ENCODE data around the gene PHF2.

The PHF2 gene

GRCh38 chr9:93578844-93579243 is 2.5 kb downstream of the PHF2 start:
- H3K4me1 ChIP-seq (ENCODE audit: low read length) = peaks cover 6% of the 10 kb centered on the region; the same call in 1 of the 2 replicates

GRCh38 chr9:93579711-93580516 is 3.5 kb downstream of the PHF2 start:
- no peak overlapping the region for H2AFZ ChIP-seq (ENCODE audit: low read length)
- no peaks in the 10 kb centered on the region for H3K27me3 ChIP-seq (replicated peaks; ENCODE audit: insufficient read depth, low read length)
- H3K79me2 ChIP-seq (ENCODE audit: low read length) = peaks cover 83% of the 10 kb centered on the region
- no peaks in the 10 kb centered on the region for H3K9me3 ChIP-seq (replicated peaks; ENCODE audit: insufficient read depth, low read length)
- TF ChIP-seq CTCF (IDR thresholded peaks at IDR 0.05; ENCODE audit: low read length) = no peak
- TF ChIP-seq EZH2 (optimal IDR thresholded peaks at IDR 0.05; ENCODE audit: low read depth, low read length) = no peak
- TF ChIP-seq EZH2phosphoT487 (IDR thresholded peaks at IDR 0.05; ENCODE audit: low read length) = no peak
- no peak for DNase-seq
- H3K27ac ChIP-seq (ENCODE audit: low read length) = no peak overlapping the region
- no peak overlapping the region for H3K9ac ChIP-seq (ENCODE audit: low read length)
- no peaks in the 10 kb centered on the region for H3F3A ChIP-seq (ENCODE audit: insufficient read depth, low read length)
- peaks cover 6% of the 10 kb centered on the region; the same call in 1 of the 2 replicates for H3K4me1 ChIP-seq (ENCODE audit: low read length)
- no peak overlapping the region for H3K4me3 ChIP-seq (ENCODE audit: low read length)
- H4K20me1 ChIP-seq (ENCODE audit: insufficient read depth, low read length) = no peaks in the 10 kb centered on the region; the same call in 1 of the 2 replicates
- H3K4me2 ChIP-seq (ENCODE audit: low read depth, low read length) = no peak overlapping the region
- no peaks in the 10 kb centered on the region for H3K36me3 ChIP-seq (replicated peaks; ENCODE audit: insufficient read depth, low read length)
- no peaks in the 10 kb centered on the region for H3K9me2 ChIP-seq (replicated peaks; ENCODE audit: insufficient read depth, low read length)

More at GRCh38 chr9:93578844-93579243, 2.5 kb downstream of the PHF2 start:
- Histone ChIP-seq H3K27me3 (replicated peaks; ENCODE audit: insufficient read depth, low read length) (no peaks in the 10 kb centered on the region), H3K79me2 (ENCODE audit: low read length) (peaks cover 73% of the 10 kb centered on the region), H3K9me3 (replicated peaks; ENCODE audit: insufficient read depth, low read length) (no peaks in the 10 kb centered on the region), H3K27ac (ENCODE audit: low read length) (no peak overlapping the region), H3K9ac (ENCODE audit: low read length) (no peak overlapping the region), H3K4me2 (ENCODE audit: low read depth, low read length) (no peak overlapping the region), H3K4me3 (ENCODE audit: low read length) (no peak overlapping the region), H3K9me2 (replicated peaks; ENCODE audit: insufficient read depth, low read length) (no peaks in the 10 kb centered on the region), H4K20me1 (ENCODE audit: insufficient read depth, low read length) (no peaks in the 10 kb centered on the region; the same call in 1 of the 2 replicates), H3F3A (ENCODE audit: insufficient read depth, low read length) (peaks cover 6% of the 10 kb centered on the region; the same call in 1 of the 2 replicates), H3K36me3 (replicated peaks; ENCODE audit: insufficient read depth, low read length) (no peaks in the 10 kb centered on the region), H2AFZ (ENCODE audit: low read length) (no peak overlapping the region)
- DNase-seq = no peak
- TF ChIP-seq EZH2 (optimal IDR thresholded peaks at IDR 0.05; ENCODE audit: low read depth, low read length) = no peak

- Histone ChIP-seq H3K79me2 (ENCODE audit: low read length) (peaks cover 84% of the 10 kb centered on the region), H3K9ac (ENCODE audit: low read length) (no peak overlapping the region)
These were observed 4.4 kb downstream of the PHF2 start for GRCh38 chr9:93580654-93581380.

GRCh38 chr9:93582115-93582514 is 5.7 kb downstream of the PHF2 start:
- H3K4me2 ChIP-seq (ENCODE audit: low read depth, low read length) = no peak overlapping the region
- no peaks in the 10 kb centered on the region for H3K27me3 ChIP-seq (replicated peaks; ENCODE audit: insufficient read depth, low read length)
- peaks cover 96% of the 10 kb centered on the region for H3K79me2 ChIP-seq (ENCODE audit: low read length)
- DNase-seq = no peak
- 0 out of 2 replicates have a peak, but pooled peaks cover 3% of the 10 kb centered on the region for H3K4me1 ChIP-seq (ENCODE audit: low read length)
- no peak overlapping the region for H2AFZ ChIP-seq (ENCODE audit: low read length)
- TF ChIP-seq EZH2 (optimal IDR thresholded peaks at IDR 0.05; ENCODE audit: low read depth, low read length) (no peak), CTCF (IDR thresholded peaks at IDR 0.05; ENCODE audit: low read length) (no peak), EZH2phosphoT487 (IDR thresholded peaks at IDR 0.05; ENCODE audit: low read length) (no peak)
- H3K36me3 ChIP-seq (replicated peaks; ENCODE audit: insufficient read depth, low read length) = no peaks in the 10 kb centered on the region
- H3K9me3 ChIP-seq (replicated peaks; ENCODE audit: insufficient read depth, low read length) = no peaks in the 10 kb centered on the region
- no peak overlapping the region for H3K27ac ChIP-seq (ENCODE audit: low read length)
- no peaks in the 10 kb centered on the region for H3F3A ChIP-seq (ENCODE audit: insufficient read depth, low read length)
- no peaks in the 10 kb centered on the region; the same call in none of the 2 replicates for H4K20me1 ChIP-seq (ENCODE audit: insufficient read depth, low read length)
- H3K9me2 ChIP-seq (replicated peaks; ENCODE audit: insufficient read depth, low read length) = no peaks in the 10 kb centered on the region
- no peak overlapping the region for H3K4me3 ChIP-seq (ENCODE audit: low read length)
- no peak overlapping the region for H3K9ac ChIP-seq (ENCODE audit: low read length)

More at GRCh38 chr9:93580654-93581380, 4.4 kb downstream of the PHF2 start:
- Histone ChIP-seq H4K20me1 (ENCODE audit: insufficient read depth, low read length) (no peaks in the 10 kb centered on the region; the same call in 1 of the 2 replicates), H3K9me2 (replicated peaks; ENCODE audit: insufficient read depth, low read length) (no peaks in the 10 kb centered on the region), H3K4me2 (ENCODE audit: low read depth, low read length) (no peak overlapping the region), H2AFZ (ENCODE audit: low read length) (no peak overlapping the region), H3K27ac (ENCODE audit: low read length) (no peak overlapping the region), H3K36me3 (replicated peaks; ENCODE audit: insufficient read depth, low read length) (no peaks in the 10 kb centered on the region), H3K9me3 (replicated peaks; ENCODE audit: insufficient read depth, low read length) (no peaks in the 10 kb centered on the region), H3K4me1 (ENCODE audit: low read length) (0 out of 2 replicates have a peak, but pooled peaks cover 3% of the 10 kb centered on the region), H3K27me3 (replicated peaks; ENCODE audit: insufficient read depth, low read length) (no peaks in the 10 kb centered on the region), H3K4me3 (ENCODE audit: low read length) (no peak overlapping the region), H3F3A (ENCODE audit: insufficient read depth, low read length) (no peaks in the 10 kb centered on the region)
- no peak for DNase-seq
- TF ChIP-seq EZH2phosphoT487 (IDR thresholded peaks at IDR 0.05; ENCODE audit: low read length) (no peak), EZH2 (optimal IDR thresholded peaks at IDR 0.05; ENCODE audit: low read depth, low read length) (no peak)
